ENCODE measurements around the gene PDE6H.

Gene PDE6H

GRCh38 chr12:15005064-15005463, 32.2 kb downstream of the PDE6H start:
- DNase-seq: no peak

- DNase-seq: no peak
Observed at GRCh38 chr12:15007551-15007950, 34.7 kb downstream of the PDE6H start.

GRCh38 chr12:15011162-15011561, 38.3 kb downstream of the PDE6H start:
- DNase-seq: no peak

GRCh38 chr12:15013634-15014179, 40.9 kb downstream of the PDE6H start:
- DNase-seq: no peak

GRCh38 chr12:15014708-15015107, 41.9 kb downstream of the PDE6H start:
- no peak for DNase-seq

- no peak for DNase-seq
Observed at GRCh38 chr12:15015121-15015520, 42.3 kb downstream of the PDE6H start.

GRCh38 chr12:15020156-15020555, 47.3 kb downstream of the PDE6H start:
- DNase-seq: no peak

Measured in T-helper 2 cell (primary cell).